ENCODE measurements around the gene NOS3.
A peak's percentile ranks its signal among the peaks of the same experiment; 100 is the strongest.

NOS3 gene

DNA sequence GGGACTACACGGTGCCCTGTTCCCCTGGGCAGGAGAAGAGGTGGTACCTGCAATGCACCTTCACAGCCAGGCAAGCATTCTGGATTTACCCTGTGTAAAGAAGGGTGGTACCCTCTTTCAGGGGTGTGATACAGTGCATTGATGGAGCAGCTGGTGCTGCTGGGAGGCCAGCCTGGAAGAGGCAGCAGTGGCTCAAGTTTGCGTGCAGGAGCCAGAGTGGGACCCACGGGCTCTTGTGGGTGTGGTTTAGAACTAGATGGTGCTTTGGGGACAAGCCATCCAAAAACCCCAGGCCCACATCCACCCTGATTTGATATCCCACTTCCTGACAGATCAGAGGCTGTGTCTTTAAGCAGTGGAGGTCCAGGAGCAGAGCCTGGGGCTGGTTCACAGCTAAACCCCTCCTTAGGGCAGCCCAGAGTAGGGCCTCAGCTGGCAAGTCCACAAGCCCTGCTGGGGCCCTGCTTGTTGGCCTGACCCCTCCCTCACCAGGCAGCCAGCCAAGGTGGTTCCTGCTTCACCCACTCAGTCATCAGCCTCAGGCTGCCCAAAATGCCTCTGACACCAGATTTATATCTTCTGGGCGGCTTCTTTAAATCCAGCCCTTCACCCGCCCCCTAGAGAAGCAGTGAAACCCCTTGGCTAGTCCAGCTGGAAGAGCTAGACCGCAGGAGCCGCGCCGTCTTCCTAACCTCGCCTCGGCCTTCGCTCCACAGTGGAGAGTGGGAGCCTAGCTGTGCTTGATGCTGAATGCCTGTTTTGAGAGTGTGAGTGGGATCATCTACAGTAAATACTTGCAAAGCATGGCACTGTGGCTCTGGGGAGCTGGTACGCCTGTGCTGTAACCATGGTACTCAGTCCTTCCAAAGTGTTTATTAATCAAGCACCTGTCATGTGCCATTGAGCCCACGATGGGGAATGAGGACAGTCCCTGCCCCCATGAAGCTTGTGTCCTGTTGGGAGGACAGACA, 56.1 kb downstream of the NOS3 start:
- no peaks in the 10 kb centered on the region for H3K4me1 Mint-ChIP-seq (ENCODE audit: low read depth)
- H3K27ac Mint-ChIP-seq: no peak overlapping the region
- no peak overlapping the region for H3K4me3 Mint-ChIP-seq
- H3K9me3 Mint-ChIP-seq: no peaks in the 10 kb centered on the region
- H3K27me3 Mint-ChIP-seq: no peaks in the 10 kb centered on the region
- H3K36me3 Mint-ChIP-seq (ENCODE audit: low read depth): no peaks in the 10 kb centered on the region

DNA sequence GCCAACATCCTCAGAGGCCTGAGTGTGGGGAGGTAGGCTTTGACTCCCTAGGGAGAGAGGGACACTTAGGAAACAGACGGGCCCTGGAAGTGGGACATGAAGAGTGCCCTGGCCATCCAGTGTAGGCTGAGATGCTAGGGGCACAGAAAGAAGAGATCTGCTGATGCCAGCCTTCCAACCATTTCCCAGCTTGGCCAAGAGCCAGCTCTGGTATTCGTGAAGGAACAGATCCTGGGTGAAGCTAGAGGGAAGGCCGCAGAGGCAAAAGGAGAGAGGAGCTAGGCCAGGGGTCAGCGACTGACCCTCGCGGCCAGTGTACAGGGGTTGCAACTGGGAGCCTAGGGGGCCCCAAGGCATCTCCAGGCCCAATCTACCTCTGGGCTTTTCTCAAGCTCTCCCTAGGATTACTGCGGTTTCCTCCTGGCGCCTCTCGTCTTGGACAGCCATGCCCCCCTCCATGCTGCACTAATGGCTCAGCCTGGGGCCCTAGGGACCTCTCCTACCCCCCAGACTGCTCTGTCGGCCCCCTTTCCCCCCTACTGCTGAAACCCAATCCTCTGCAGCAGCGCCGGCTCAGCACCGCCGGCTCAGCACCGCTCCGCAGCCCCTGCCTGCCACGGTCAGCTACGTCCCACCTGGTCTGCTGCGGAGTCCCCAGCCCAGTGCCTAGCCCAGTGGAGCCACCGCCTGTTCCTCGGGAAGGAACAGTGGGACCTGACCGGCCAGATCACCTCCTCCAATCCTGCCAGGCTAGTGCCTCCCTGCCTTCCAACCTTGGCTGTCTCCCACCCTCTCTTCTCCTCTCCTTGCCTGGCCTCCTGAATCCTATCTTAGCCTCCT, 57.4 kb downstream of the NOS3 start, which contains the start of gene ASIC3:
ASIC3 (plus strand) TSS at position 556 of the 840 bp plus-strand sequence. CDS start 355 bp downstream, outside the sequence.
- no peak within 1 kb of the TSS for H3K4me3 Mint-ChIP-seq
- no peaks in the 10 kb centered on the region for H3K9me3 Mint-ChIP-seq
- H3K27me3 Mint-ChIP-seq: no peaks in the 10 kb centered on the region
- no peaks in the 10 kb centered on the region for H3K4me1 Mint-ChIP-seq (ENCODE audit: low read depth)
- H3K36me3 Mint-ChIP-seq (ENCODE audit: low read depth): no peaks in the 10 kb centered on the region
- H3K27ac Mint-ChIP-seq: no peak within 1 kb of the TSS

DNA sequence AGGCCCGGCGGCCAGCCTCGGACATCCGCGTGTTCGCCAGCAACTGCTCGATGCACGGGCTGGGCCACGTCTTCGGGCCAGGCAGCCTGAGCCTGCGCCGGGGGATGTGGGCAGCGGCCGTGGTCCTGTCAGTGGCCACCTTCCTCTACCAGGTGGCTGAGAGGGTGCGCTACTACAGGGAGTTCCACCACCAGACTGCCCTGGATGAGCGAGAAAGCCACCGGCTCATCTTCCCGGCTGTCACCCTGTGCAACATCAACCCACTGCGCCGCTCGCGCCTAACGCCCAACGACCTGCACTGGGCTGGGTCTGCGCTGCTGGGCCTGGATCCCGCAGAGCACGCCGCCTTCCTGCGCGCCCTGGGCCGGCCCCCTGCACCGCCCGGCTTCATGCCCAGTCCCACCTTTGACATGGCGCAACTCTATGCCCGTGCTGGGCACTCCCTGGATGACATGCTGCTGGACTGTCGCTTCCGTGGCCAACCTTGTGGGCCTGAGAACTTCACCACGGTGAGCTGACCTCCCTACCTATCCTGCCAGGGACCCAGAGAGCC, 58.2 kb downstream of the NOS3 start:
- Mint-ChIP-seq H3K27me3 (no peaks in the 10 kb centered on the region), H3K4me3 (no peak overlapping the region), H3K9me3 (no peaks in the 10 kb centered on the region), H3K27ac (no peak overlapping the region), H3K4me1 (ENCODE audit: low read depth) (no peaks in the 10 kb centered on the region), H3K36me3 (ENCODE audit: low read depth) (no peaks in the 10 kb centered on the region)

DNA sequence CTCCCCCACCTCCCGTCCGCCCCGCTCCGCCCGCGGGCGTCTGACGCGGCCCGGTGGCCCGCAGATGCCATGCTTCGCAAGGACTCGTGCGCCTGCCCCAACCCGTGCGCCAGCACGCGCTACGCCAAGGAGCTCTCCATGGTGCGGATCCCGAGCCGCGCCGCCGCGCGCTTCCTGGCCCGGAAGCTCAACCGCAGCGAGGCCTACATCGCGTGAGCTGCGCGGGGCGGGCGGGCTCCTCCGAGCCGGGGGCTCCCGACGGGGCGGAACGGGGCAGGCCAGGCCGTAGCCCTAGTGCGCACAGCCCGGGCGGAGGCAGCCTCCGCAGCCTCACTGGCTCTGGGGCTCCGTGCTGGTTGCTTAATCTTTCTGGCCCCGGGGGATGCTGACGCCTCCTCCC, 60.3 kb downstream of the NOS3 start:
- Mint-ChIP-seq H3K4me1 (ENCODE audit: low read depth) (no peaks in the 10 kb centered on the region), H3K27me3 (no peaks in the 10 kb centered on the region)

DNA sequence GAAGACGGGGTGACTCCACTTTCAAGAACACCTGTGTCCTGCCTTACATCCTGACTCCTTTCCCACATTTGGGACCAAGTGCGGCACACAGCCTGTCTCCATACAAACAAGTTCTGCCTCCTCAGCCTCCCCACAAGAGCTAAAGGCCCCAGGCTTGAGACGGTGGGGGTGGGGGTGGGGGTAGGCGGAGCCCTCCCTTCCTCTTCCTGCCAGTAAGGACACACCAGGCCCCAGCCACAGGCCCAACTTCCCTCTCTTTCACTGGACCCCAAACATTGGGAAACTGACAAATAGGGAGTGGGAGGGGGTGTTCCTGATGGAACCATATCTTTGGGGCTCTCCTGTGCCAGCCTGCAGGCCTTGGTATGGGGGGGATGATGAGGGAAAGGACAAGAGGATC, 62.3 kb downstream of the NOS3 start:
- Mint-ChIP-seq H3K27me3 (no peaks in the 10 kb centered on the region), H3K4me3 (no peak overlapping the region), H3K36me3 (ENCODE audit: low read depth) (no peaks in the 10 kb centered on the region), H3K27ac (no peak overlapping the region), H3K4me1 (ENCODE audit: low read depth) (peaks cover 13% of the 10 kb centered on the region), H3K9me3 (no peaks in the 10 kb centered on the region)

More for the DNA sequence above, 60.3 kb downstream of the NOS3 start:
- no peaks in the 10 kb centered on the region for H3K9me3 Mint-ChIP-seq
- no peak overlapping the region for H3K4me3 Mint-ChIP-seq
- H3K27ac Mint-ChIP-seq: no peak overlapping the region
- H3K36me3 Mint-ChIP-seq (ENCODE audit: low read depth): no peaks in the 10 kb centered on the region

DNA sequence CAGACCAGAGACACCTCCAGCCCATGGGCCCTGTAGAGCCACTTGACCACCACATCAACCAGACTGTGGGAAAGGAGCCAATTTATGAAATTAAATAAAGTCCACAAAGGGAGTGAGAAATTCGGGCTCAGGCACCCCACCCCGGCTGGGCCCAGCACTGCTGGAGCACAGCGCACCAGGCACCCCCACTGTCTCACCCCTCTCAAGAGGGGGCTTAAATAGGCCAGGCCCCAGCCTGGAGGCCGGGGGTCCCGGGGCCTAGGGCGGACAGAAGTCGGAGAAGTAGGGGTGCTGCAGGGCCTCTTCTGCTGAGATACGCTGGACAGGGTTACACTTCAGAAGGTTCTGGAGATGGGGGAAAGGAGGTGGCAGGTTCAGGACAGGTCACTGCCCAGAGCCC, 62.9 kb downstream of the NOS3 start:
- H3K4me3 Mint-ChIP-seq: no peak overlapping the region
- H3K9me3 Mint-ChIP-seq: no peaks in the 10 kb centered on the region
- no peaks in the 10 kb centered on the region for H3K36me3 Mint-ChIP-seq (ENCODE audit: low read depth)
- H3K27ac Mint-ChIP-seq: no peak overlapping the region
- peaks cover 19% of the 10 kb centered on the region for H3K4me1 Mint-ChIP-seq (ENCODE audit: low read depth)
- no peaks in the 10 kb centered on the region for H3K27me3 Mint-ChIP-seq

DNA sequence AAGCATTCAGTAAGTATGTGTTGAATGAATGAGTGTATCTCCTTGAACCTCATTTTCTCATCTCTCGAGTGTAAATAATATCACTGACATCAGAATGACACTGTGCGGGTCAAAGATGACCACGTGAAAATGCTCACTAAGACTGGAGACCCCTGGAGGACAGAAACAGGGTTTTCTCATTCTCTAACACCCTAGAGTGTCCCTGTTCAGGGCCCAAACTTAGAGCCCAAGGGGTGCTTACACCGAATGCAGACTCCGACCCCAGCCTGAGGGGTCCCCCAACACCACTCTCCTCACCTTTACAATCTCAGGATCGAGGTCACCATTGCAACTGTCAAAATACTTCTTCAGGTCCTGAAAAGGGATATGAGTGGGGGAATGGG, 65.5 kb downstream of the NOS3 start:
- Mint-ChIP-seq H3K9me3 (no peaks in the 10 kb centered on the region), H3K4me3 (peak overlapping the region; percentile 93), H3K4me1 (ENCODE audit: low read depth) (peaks cover 30% of the 10 kb centered on the region), H3K27ac (no peak overlapping the region), H3K36me3 (ENCODE audit: low read depth) (no peaks in the 10 kb centered on the region), H3K27me3 (no peaks in the 10 kb centered on the region)

DNA sequence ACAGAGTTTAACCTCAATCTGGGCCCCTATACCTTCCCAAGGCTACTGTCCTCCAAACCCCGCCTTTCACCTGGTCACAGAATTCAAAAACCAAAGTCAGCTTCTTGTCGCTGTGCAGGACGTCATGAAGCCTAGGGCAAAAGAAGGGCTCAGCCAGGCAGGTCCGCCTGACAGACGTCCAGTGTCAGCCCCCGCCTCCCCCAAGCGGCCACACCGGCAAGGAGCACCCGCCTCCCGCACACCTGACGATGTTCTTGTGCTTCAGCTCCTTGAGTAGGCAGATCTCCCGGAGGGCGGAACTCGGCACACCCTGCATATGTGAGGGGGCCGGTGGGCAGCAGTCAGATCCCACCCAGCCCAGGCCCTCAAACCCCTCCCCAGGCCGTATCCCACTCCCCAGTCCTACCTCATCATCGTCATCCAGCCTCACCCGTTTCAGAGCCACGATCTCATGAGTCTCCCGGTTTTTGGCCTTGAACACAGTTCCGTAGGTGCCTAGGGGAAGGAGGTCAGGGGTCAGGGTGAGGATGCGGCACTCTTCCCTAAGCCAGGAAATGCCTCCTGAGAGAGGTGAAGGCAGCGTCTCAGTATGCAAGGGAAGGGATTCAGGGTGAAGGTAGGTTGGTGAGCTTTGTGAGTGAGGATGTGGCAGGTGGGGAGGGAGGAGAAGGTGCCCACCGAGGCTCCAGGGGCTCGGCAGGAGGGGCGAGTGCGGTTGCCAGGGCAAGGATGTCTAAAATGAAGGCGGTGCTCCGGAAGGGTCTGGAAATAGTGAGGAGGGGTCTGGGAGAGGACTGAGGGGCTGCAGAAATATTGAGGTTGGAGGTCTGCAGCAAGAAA, 66.1 kb downstream of the NOS3 start:
- Mint-ChIP-seq H3K36me3 (ENCODE audit: low read depth) (no peaks in the 10 kb centered on the region), H3K4me3 (peak overlapping the region; percentile 93), H3K4me1 (ENCODE audit: low read depth) (peaks cover 34% of the 10 kb centered on the region), H3K27ac (peak overlapping the region; percentile 16), H3K27me3 (no peaks in the 10 kb centered on the region), H3K9me3 (no peaks in the 10 kb centered on the region)

DNA sequence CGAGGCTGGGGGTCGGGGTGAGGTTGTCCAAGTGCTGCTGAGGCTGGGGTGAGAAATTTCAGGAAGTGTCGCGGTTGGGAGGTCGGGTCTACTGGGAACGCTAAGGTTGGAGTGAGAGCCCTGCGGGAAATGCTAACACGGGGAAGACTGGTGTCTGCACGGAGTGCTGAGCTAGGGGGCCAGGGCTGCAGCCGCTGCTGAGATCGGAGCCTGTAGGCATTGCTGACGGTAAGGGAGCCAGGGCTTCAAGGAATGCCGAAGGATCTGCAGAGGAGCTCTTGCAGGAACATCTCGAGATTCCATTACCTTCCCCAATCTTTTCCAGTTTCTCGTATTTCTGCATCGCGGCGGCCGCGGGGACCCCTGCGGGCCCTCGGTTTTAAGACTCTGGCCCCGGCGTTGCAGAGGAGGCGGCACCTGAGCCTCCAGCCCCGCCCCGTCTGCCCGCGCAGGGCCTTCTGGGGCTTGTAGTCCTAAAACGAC, 66.7 kb downstream of the NOS3 start, which contains the start of gene CDK5:
CDK5 (minus strand) TSS at position 392 of the 483 bp plus-strand sequence; CDS start at position 343, 49 bp downstream.
- no peaks in the 10 kb centered on the region for H3K9me3 Mint-ChIP-seq
- H3K36me3 Mint-ChIP-seq (ENCODE audit: low read depth): no peaks in the 10 kb centered on the region
- peak within 1 kb of the TSS; percentile 93 for H3K4me3 Mint-ChIP-seq
- H3K4me1 Mint-ChIP-seq (ENCODE audit: low read depth): peaks cover 34% of the 10 kb centered on the region
- H3K27ac Mint-ChIP-seq: peak within 1 kb of the TSS; percentile 91
- no peaks in the 10 kb centered on the region for H3K27me3 Mint-ChIP-seq

DNA sequence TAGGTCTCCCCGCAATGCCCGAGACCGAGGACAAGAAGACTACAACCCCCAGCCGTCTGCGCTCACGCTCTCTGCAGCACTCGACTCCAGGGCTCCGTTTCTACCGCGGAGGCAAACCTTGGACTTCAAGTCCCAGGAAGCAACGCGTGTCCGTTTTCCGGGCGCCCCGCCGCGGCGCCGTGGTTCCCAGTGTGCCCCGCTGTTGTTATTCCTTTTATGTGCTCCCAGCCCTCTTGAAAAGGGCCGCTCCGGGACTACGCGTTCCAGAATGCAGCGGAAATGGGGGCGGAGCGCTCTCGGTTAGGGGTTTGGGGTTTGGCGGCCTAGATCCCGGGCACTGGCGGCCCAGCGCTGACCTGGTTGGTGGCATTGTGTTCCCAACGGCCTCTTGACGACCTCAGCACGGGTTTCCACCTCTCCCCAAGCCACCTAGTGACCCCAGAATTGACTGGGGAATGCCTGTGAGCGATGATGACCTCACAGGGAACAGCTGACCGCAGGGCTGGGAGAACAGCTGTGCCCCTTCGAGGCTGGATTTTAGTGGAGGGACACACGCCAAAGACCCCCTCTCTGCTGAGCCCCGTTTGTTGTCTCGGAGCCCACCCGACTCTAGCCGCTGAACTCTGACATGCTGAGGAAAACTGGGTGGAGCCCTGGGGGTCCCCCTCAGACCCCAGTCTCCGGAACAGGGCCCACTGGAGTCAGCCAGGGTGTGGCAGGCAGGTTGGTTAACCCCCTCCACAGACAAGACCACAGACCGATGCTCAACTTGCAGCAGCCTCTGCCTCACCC, 67.4 kb downstream of the NOS3 start:
- Mint-ChIP-seq H3K27ac (peak overlapping the region; percentile 91), H3K4me3 (peak overlapping the region; percentile 93), H3K27me3 (no peaks in the 10 kb centered on the region), H3K4me1 (ENCODE audit: low read depth) (peaks cover 34% of the 10 kb centered on the region), H3K9me3 (no peaks in the 10 kb centered on the region), H3K36me3 (ENCODE audit: low read depth) (no peaks in the 10 kb centered on the region)

DNA sequence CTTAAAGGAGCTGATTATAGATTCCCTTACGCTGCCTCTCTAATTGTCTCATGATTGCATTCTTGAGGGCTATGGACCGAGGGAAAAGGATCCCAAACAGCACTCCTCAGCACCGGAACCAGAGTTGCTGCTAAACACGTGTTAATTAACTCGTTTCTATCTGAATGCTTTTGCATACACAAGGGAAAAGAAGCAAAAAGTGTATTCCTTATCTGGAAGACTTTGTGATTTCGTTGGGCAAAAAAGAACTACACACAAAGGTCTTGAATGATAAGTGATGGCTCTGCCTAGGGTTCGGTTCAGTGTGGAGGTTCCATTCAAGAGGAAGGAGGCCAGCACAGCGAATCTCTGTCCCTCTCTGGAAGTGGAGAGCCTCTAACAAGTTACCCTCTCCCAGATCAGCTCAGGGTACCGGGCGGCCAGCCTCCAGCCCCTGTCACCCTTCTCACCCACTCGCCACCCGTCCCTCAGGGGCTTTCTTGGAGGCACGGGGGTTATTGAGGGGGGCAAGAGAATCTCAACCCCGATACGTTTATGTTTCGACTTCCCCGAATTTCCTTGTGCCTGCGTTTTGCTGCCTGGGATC, 68.1 kb downstream of the NOS3 start:
- H3K27ac Mint-ChIP-seq: peak overlapping the region; percentile 91
- H3K36me3 Mint-ChIP-seq (ENCODE audit: low read depth): no peaks in the 10 kb centered on the region
- H3K9me3 Mint-ChIP-seq: no peaks in the 10 kb centered on the region
- peak overlapping the region; percentile 93 for H3K4me3 Mint-ChIP-seq
- peaks cover 34% of the 10 kb centered on the region for H3K4me1 Mint-ChIP-seq (ENCODE audit: low read depth)
- no peaks in the 10 kb centered on the region for H3K27me3 Mint-ChIP-seq

DNA sequence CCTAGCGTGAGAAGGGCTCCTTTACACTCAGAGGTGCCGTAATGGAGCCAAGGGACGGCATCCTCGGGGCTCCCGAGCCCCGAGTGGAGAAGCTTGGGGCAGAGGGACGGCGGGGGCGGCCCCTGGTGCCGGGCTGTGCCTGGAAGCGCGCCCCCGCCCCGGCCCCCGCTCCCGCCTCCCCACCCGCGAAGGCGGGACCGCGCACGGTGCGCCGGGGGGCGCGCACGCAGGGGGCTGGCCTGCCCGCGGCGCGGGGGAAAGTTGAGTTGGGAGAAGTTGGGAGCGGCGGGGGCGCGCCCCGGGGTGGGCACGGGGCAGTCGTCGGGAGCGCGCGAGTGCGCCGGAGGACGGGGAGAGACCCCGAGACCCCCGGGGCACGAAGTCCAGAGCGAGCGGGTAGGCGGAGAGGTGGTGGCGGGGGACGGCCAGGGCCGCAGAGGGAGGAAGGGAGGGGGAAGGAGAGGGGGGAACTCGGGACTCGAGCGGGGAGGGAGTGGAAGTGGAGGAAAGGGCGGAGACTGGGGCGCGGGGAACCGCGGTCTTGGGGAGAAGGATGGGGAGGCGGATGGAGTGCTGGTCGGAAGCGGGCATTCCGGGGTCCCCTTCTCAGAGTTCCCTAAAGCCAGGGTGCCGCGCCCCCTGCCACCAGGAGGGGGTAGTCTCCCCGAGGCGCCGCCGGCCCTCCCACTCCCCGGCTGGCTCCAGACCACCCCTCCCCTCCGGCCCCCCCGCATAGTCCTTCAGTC, 68.7 kb downstream of the NOS3 start, which contains the start of gene SLC4A2:
SLC4A2 (plus strand) TSS at position 223 of the 746 bp plus-strand sequence. CDS start 2,399 bp downstream, outside the sequence.
- Mint-ChIP-seq H3K9me3 (no peaks in the 10 kb centered on the region), H3K4me1 (ENCODE audit: low read depth) (peaks cover 34% of the 10 kb centered on the region), H3K36me3 (ENCODE audit: low read depth) (no peaks in the 10 kb centered on the region), H3K4me3 (peak within 1 kb of the TSS; percentile 93), H3K27me3 (no peaks in the 10 kb centered on the region), H3K27ac (peak within 1 kb of the TSS; percentile 91)

Data from stimulated activated naive CD8-positive, alpha-beta T cell treated with anti-CD3 and anti-CD28 coated beads, Interleukin-15, Interleukin-2, amounts not matched to agents 100 ng/mL and 50 ng/mL, for 24 hours (primary cell).